WI38 (cell line): Measurements from ENCODE around the gene PTGES2.

Experiments used
- H3K4me3 ChIP-seq: 2 replicates; pipeline ENCODE4 v1.5.1; 2011; ENCODE audit warnings: low read depth, mild to moderate bottlenecking, control low read depth, low read length
- TF ChIP-seq, protein P1 (sequence below): IDR thresholded peaks from 2 replicates; pipeline ENCODE4 v1.5.1; 2012; ENCODE audit warnings: low read depth, mild to moderate bottlenecking, control low read depth, low read length

Gene PTGES2

DNA sequence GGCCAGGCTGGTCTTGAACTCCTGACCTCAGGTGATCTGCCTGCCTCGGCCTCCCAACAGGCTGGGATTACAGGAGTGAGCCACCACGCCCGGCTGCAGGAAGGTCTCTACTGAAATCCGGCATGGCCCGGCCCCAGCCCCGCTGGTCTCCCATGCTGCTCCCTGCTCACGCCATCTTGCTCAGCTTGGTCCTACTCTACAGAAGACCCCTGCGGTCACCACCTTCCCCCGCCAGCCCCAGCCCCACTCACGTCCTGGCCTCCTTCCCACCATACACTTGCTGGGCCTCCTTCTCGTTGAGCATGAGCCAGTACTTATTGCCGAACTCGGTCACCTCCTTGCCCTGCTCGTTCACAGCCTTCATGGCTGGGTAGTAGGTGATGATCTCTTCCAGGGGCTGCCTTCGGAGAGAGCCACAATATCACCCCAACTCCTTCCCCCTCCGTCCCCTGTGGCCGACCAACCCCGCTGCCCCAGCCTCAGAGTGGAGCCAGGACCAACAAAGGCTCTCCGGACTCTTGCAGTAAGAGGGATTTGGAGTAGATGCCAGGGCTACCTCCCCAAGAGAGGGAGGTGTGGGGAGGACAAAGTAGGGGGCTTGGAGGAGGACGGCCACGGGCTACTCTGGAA, 4.0 kb downstream of the PTGES2 start:
- no peak overlapping the region for H3K4me3 ChIP-seq
- TF ChIP-seq, protein P1, sequence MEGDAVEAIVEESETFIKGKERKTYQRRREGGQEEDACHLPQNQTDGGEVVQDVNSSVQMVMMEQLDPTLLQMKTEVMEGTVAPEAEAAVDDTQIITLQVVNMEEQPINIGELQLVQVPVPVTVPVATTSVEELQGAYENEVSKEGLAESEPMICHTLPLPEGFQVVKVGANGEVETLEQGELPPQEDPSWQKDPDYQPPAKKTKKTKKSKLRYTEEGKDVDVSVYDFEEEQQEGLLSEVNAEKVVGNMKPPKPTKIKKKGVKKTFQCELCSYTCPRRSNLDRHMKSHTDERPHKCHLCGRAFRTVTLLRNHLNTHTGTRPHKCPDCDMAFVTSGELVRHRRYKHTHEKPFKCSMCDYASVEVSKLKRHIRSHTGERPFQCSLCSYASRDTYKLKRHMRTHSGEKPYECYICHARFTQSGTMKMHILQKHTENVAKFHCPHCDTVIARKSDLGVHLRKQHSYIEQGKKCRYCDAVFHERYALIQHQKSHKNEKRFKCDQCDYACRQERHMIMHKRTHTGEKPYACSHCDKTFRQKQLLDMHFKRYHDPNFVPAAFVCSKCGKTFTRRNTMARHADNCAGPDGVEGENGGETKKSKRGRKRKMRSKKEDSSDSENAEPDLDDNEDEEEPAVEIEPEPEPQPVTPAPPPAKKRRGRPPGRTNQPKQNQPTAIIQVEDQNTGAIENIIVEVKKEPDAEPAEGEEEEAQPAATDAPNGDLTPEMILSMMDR = no peak

DNA sequence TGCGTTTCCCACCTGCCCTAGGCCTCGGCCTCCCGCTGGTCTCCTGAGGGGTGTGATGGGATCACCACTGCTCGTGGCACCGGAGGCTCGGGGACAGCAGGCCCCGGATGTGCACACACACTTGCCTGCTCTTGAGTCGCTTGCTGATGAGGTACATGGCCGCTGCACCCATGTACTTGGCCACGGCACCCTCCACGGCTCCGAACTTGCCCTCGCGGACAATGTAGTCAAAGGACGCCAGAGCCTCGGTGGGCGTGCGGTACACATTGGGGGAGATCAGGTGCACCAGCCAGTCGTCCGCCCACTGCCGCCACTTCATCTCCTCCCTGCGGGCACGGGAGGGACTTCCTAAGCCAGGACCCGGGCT, 4.7 kb downstream of the PTGES2 start:
- no peak overlapping the region for H3K4me3 ChIP-seq
- TF ChIP-seq, protein P1 = no peak

DNA sequence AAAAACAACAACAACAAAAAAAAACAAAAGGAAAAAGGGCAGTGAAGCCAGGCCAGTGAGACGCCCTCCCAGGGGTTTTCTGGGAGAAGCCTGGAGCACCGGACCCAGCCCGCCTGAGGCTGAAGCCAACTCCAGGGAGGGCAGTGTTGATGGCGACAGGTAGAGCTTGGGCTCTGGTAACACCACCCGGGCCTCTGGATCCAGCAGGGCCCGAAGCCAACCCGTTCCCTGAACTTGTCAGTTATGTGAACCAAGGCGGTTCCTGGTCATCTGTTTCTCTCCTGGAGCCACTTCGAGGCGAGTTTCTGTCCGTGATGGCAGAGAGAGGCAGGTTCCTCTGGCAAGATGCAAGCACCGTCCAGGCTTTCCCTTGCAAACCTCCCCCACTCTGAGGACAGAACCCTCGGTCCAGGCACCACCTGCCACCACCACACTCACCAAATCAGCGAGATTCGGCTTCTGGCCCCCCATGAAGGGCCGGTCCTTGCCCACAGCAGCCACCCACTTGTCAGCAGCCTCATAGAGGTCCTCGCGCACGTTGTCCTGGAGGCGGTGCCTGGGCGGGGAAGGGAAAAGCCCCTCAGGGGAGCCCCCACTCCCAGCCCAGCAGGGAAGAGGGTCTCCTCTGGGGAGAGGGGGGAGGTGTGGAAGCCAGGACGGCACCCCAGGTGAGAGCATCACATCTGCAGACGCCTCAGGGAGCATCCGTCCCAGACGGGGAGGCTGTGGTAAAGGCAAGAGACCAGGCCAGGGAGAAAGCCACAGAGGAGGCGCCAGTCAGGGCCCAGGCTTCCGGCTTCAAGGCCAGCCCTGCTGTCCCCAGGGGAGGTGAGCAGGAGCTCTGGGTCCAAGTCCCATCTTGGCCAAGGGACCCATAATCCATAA, 5.4 kb downstream of the PTGES2 start:
- no peak overlapping the region for H3K4me3 ChIP-seq
- TF ChIP-seq, protein P1 = no peak

DNA sequence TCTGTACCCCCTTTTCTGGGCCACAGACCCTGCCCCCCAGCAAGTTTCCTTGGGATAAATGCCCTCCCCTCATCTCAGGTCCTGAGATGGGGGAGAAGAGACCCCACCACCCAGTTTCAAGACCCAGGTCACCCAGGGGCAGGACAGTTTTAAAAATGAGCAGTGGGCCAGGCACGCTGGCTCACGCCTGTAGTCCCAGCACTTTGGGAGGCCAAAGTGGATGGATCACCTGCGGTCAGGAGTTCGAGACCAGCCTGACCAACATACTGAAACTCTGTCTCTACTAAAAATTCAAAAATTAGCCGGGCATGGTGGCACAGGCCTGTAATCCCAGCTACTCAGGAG, 6.1 kb downstream of the PTGES2 start:
- TF ChIP-seq, protein P1 = no peak
- H3K4me3 ChIP-seq = no peak overlapping the region

DNA sequence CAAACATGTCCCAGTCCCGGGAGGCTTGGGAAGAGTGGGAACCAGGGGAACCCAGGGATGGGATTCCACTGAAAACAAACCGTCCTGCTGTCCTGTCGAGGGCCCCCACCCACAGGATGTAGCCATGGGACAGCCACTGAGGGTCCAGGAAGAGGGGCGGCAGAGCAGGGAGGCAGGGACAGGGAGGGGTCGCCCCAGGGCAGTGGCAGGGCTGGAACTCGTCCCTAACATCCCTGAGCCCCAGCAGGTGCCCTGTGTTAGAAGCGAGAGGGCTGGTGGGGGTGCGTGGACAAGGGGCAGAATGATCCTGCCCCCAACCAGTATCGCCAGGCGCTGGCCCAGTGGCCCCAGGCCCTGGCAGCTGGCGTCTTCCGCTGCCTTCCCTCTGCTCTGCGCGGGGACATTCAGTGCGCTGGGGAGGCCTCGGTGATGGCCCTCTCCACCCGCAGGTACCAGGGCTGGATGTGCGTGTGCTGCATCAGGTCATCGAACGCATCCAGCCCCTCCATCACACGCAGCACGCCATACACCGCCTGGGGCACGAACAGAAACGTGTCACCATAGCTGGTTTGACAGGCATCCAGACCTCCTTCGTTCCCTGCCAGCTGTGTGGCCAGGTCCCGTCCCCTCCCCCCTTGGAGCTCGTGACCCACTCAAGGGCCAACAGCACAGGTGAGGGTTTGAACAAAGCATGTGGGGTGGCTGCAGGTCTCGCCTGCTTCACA, 6.6 kb downstream of the PTGES2 start:
- TF ChIP-seq, protein P1 = no peak
- H3K4me3 ChIP-seq = no peak overlapping the region

DNA sequence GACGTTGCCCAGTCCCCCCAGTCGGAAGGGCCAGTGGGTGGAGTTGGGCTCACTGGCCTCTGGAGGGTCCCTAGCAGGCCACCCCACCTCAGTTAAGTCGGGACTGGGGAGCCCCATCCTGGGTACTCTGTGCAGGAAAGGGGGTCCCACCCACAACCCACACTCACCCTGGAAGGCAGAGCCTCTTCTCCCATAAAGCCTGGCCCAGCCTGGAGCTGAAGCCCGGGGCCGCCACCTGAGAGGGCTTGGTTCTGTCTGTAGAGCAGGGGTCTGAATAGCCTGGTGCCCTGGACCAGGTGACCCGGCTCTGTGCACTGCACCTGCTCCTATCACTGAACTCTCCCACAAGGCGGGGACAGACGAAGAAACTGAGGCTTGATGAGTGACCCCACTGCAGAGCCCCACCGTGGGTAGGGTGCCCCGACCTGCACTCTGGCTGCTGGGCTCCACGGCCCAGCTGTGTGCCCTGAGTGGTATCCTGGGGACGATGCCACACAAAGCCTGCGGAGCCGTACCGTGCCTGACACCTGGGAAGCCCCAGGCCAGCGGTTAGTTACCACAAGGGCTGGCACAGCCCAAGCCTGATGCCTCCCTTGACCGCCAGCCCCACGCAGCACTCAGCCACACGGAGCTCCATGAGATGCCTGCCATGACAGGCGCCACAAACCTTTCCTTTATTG, 7.3 kb downstream of the PTGES2 start:
- TF ChIP-seq, protein P1 = no peak
- no peak overlapping the region for H3K4me3 ChIP-seq
